HFF-Myc (cell line): ENCODE measurements around the gene ZNF500.

Experiments
- DNase-seq: peaks from one replicate; pipeline ENCODE4 v3.0.0-alpha.2; 2011; ENCODE audit warnings: low read depth; ENCODE audit errors: extremely low read depth
- H3K4me3 ChIP-seq: replicated peaks from 2 replicates; pipeline ENCODE4 v1.5.1; 2011; ENCODE audit warnings: low read depth, mild to moderate bottlenecking, control low read depth, low read length
- TF ChIP-seq, protein P1 (sequence below): IDR thresholded peaks from 2 replicates; pipeline ENCODE4 v1.5.1; 2012; ENCODE audit warnings: mild to moderate bottlenecking, low read depth, low read length, control low read depth; ENCODE audit errors: missing control alignments

The ZNF500 gene

DNA sequence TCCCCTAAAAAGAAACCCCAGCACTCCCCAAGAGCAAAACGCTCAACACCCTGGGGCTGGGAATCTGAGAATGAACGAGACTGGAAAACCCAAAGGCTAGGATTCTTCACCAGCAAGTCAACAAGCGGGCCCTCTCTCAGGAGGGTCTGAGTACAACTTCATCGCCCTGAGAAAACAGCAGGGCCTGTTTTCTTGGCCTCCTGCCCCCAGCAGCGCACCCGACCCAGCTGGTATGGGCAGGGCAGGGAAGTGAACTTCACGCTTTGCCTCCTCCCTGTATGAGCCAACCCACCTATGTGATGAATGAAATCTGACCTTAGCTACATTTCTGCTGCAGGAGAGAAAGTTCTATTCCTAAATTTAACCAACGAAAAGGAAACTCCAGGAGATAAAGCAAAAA, 62.5 kb downstream of the ZNF500 start:
- DNase-seq = no peak
- H3K4me3 ChIP-seq = no peak overlapping the region
- TF ChIP-seq, protein P1, sequence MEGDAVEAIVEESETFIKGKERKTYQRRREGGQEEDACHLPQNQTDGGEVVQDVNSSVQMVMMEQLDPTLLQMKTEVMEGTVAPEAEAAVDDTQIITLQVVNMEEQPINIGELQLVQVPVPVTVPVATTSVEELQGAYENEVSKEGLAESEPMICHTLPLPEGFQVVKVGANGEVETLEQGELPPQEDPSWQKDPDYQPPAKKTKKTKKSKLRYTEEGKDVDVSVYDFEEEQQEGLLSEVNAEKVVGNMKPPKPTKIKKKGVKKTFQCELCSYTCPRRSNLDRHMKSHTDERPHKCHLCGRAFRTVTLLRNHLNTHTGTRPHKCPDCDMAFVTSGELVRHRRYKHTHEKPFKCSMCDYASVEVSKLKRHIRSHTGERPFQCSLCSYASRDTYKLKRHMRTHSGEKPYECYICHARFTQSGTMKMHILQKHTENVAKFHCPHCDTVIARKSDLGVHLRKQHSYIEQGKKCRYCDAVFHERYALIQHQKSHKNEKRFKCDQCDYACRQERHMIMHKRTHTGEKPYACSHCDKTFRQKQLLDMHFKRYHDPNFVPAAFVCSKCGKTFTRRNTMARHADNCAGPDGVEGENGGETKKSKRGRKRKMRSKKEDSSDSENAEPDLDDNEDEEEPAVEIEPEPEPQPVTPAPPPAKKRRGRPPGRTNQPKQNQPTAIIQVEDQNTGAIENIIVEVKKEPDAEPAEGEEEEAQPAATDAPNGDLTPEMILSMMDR = no peak

DNA sequence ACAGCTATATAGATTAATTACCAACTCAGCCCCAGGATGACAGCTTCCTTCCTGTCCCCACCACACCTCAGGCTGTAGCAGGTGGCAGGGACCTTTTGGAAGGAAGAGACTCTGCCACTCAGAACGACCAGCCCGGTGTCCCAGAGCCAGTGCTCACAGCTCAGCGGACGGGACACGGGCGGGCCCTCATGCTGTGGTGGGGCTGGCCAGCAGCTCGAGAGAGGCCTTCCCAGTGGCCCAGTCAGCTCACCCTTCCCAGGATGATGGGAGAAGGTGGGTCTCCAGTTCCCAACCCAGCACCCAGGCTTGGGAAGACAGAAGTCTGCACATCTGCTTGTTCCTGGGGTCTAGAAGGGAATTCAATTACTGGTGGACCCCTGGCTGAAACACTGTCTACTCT, 63.1 kb downstream of the ZNF500 start:
- DNase-seq = no peak
- no peak overlapping the region for H3K4me3 ChIP-seq
- TF ChIP-seq, protein P1 = no peak

DNA sequence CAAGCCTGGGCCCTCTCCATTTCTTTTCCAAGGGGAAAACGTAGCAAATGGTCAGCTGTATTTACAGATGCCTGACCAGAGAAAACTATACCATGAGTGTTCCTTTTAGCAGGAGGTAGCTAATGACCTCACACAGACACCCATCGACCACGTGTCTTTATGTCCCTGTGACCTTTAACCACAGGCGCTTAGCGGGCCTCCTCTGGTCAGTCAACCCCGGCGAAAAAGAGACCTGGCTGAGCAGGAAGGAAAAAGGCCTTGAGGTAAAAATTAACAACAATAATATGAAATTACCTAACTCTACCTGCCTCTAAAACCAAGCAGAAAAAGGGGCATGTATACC, 64.5 kb downstream of the ZNF500 start:
- no peak overlapping the region for H3K4me3 ChIP-seq
- no peak for DNase-seq
- TF ChIP-seq, protein P1 = no peak

DNA sequence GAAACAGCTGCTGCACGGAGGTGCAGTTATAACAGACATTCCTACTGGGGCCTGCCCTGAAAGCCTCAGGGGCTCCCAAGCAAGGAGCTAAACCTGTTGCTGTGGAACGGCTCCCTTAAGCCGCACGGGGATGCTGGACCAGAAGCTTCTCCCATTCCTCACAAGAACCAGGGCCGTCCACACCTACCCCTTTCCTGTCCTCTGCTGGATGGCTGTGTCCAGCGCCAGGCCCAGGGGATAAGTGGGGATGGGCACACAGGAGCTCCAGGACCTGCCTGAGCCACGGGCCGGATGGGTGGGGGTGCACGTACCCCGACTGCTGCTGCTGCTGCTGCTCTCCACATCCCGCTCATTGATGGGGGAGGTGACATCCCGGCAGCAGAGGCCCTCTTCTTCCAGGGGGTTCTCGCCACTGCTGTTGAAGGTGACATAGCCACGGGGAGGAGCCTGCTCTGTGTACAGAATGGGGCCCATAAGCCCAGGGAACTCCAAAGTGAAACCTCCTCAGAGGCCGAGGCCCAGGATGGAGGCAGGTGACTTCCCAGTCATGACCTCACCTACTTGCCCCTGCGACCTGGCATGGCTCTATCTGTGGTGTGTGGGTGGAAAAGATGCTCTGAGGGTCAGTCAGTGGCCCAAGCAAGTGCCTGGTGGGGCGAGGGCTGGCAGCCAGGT, 65.0 kb downstream of the ZNF500 start:
- no peak overlapping the region for H3K4me3 ChIP-seq
- TF ChIP-seq, protein P1 = no peak
- DNase-seq = no peak

DNA sequence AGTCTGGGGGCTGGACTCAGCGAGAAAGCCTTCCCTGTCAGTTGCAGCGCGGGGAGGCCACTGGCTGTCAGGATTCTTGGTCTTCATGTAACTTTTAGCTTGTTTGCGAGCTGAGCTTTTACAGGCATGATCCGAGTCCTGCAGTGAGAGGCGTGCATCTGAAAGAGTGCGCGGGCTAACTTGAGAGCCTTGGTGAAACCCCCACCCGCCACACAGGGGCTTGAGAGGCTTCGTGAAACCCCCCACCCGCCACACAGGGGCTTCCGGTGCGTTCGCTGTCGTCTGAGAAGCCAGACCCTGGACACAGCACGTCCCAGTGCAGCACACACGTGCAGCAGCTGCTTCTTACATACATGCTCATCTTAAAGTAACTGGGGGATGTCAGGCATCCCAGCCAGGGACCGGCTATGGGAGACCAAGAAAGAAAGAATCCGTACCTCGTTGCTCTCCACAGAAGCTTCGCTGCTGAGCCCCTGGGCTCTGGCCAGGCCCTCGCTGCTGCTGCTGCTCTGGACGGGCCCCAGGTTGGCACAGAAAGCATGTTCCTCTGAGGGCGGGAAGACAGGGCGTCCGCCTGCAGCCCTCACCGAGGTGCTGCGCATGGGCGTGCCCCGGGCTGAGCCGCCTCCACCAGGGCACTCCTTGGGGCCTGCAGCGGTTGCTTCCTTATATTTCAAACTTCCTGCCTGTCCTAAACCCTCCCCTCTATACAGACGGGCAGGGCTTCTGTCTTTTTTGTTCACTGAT, 65.8 kb downstream of the ZNF500 start:
- H3K4me3 ChIP-seq = no peak overlapping the region
- TF ChIP-seq, protein P1 = no peak
- DNase-seq = no peak

DNA sequence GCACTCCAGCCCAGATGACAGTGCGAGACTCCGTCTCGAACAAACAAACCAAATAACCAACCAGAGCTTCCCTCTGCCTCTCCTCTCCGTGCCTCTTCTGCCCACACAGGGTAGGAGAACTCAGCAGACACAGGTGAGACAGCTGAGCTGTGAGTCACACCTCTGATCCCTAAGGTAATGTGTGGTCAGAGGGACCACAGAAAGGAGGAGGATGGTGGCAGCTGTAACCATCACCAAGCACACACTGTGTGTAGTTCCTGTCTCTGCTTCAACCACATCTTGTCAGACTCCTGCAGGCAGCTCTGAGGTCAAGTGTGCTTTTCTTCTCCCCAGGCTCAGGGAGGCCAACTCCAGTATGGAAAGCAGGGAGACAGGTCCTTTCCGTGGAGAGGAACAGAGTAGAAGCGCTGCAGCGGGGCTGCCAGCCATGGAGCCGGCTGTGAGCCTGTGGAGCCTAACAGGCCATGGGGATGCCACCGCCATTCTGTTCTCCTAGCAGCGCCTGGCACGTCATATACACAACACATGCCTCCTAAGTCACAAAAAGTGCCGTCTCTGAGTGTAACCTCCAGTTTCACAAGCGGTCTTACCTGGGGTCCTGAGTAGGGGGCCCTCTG, 66.5 kb downstream of the ZNF500 start:
- DNase-seq = no peak
- TF ChIP-seq, protein P1 = no peak
- H3K4me3 ChIP-seq = no peak overlapping the region
